GM10266 (cell line): ENCODE results near the gene CCDC40.

Source experiments
- DNase-seq: peaks from one replicate; pipeline ENCODE4 v3.0.0; 2012; ENCODE audit errors: extremely low spot score
- CTCF ChIP-seq: IDR thresholded peaks from 2 replicates; pipeline ENCODE4 v1.5.1; 2012; ENCODE audit warnings: mild to moderate bottlenecking, low read depth; ENCODE audit not compliant: control insufficient read depth, insufficient read depth; ENCODE audit errors: missing control alignments

The CCDC40 gene

GRCh38 chr17:80101946-80102663, 65.7 kb downstream of the CCDC40 start:
- no peak for TF ChIP-seq CTCF
- peak; percentile 65 for DNase-seq

GRCh38 chr17:80102664-80103448, 66.4 kb downstream of the CCDC40 start:
- TF ChIP-seq CTCF: no peak
- no peak for DNase-seq

- DNase-seq: no peak
- no peak for TF ChIP-seq CTCF
Measured at GRCh38 chr17:80103449-80104085, 67.1 kb downstream of the CCDC40 start.

- TF ChIP-seq CTCF: no peak
Measured at GRCh38 chr17:80104321-80104955, 68.0 kb downstream of the CCDC40 start.

GRCh38 chr17:80104956-80105375, 68.5 kb downstream of the CCDC40 start:
- no peak for DNase-seq
- no peak for TF ChIP-seq CTCF

More at GRCh38 chr17:80104321-80104955, 68.0 kb downstream of the CCDC40 start:
- DNase-seq: no peak

GRCh38 chr17:80105762-80106161, 69.3 kb downstream of the CCDC40 start:
- no peak for TF ChIP-seq CTCF
- DNase-seq: no peak

GRCh38 chr17:80106176-80106575, 69.7 kb downstream of the CCDC40 start:
- no peak for TF ChIP-seq CTCF
- DNase-seq: no peak
